Measurements from ENCODE around the gene ULK4. TPM values are rescaled to one million over a fixed set of nuclear protein-coding genes. Genes with fewer than 3 reads are reported as not detected.

The ULK4 gene
- total and polyA plus RNA-seq, 2 of the 8 experiments (the other 6 are each of a cell fraction or from before 2014, with no cell fraction given), result 3.0 to 10.8 TPM

- no peaks in the 10 kb centered on the region for H3K23me2 ChIP-seq (ENCODE audit: low read depth, low read length)
- no peaks in the 10 kb centered on the region for H3K27me3 ChIP-seq (replicated peaks in 1 of 4; ENCODE audit: control insufficient read depth in 3 of 4, extremely low read depth in 1 of 4, insufficient read depth in 3 of 4, low read length in 3 of 4)
- H4K91ac ChIP-seq (replicated peaks; ENCODE audit: insufficient read length, low read length), result no peak overlapping the region
- DNase-seq (ENCODE audit: low read depth in 1 of 2, low spot score in 2 of 2) (no peak), FAIRE-seq (no peak)
- no peak overlapping the region for H2BK20ac ChIP-seq (ENCODE audit: low read length)
- no peaks in the 10 kb centered on the region; a peak in 1 of 8 replicates for H3K36me3 ChIP-seq (ENCODE audit: control insufficient read depth in 2 of 4, insufficient read depth in 4 of 4, low read length in 3 of 4)
- 83% methylated on average over 1 of the region's 1 CpG; no CpG with 5 or more reads in 1 of the 2 experiments for WGBS, 2 experiments (ENCODE audit: extremely low coverage in 1 of 2, insufficient coverage in 1 of 2, insufficient read length in 1 of 2, insufficient replicate concordance in 2 of 2, low coverage in 1 of 2, low lambda C conversion rate in 2 of 2, missing lambda C conversion rate in 1 of 2)
- no peak overlapping the region for H2BK15ac ChIP-seq (ENCODE audit: low read length)
- H3K27ac ChIP-seq (ENCODE audit: low read depth, low read length), result no peak overlapping the region
- CTCF ChIA-PET (ENCODE audit: partially characterized antibody), result interaction anchor here (0.9 kb wide), 1 partner anchor 30 kb away, joined by 3 read pairs; no protein-coding TSS in a partner anchor
- H3K4me1 ChIP-seq (replicated peaks in 1 of 4; ENCODE audit: control insufficient read depth in 3 of 4, insufficient read depth in 4 of 4, low read length in 3 of 4), result no peaks in the 10 kb centered on the region
- no peak overlapping the region for H2BK120ac ChIP-seq (replicated peaks; ENCODE audit: low read depth, low read length)
- no peak overlapping the region for H3K18ac ChIP-seq (ENCODE audit: extremely low read depth, low read length)
- POLR2A ChIA-PET (ENCODE audit: partially characterized antibody), result no interaction called here
- H4K8ac ChIP-seq (ENCODE audit: extremely low read depth, insufficient read depth, low read length), result no peak overlapping the region; the same call in 1 of the 2 replicates
- H3K79me2 ChIP-seq (ENCODE audit: control insufficient read depth in 1 of 2, insufficient read depth in 2 of 2, low read length in 2 of 2), result no peaks in the 10 kb centered on the region
- no peak overlapping the region for H3K23ac ChIP-seq (ENCODE audit: insufficient read length)
- H3K4me2 ChIP-seq (ENCODE audit: insufficient read depth in 1 of 2, low read depth in 2 of 2, low read length in 2 of 2), result no peak overlapping the region
- H3K14ac ChIP-seq (ENCODE audit: insufficient read length), result no peak overlapping the region
- H3K4me3 ChIP-seq (ENCODE audit: extremely low read depth in 1 of 4, insufficient read depth in 2 of 4, low read depth in 3 of 4, low read length in 4 of 4), result no peak overlapping the region
- no peak overlapping the region for H3K56ac ChIP-seq (replicated peaks; ENCODE audit: insufficient read length, low read depth, low read length)
- no peak overlapping the region for H2BK12ac ChIP-seq (ENCODE audit: low read depth, low read length)
- H4K5ac ChIP-seq (ENCODE audit: insufficient read length, low read depth, low read length), result no peak overlapping the region
- H2AFZ ChIP-seq (ENCODE audit: low read length), result no peak overlapping the region
- no peak overlapping the region for H3K9ac ChIP-seq (replicated peaks in 1 of 4; ENCODE audit: extremely low read depth in 1 of 4, low read depth in 3 of 4, low read length in 3 of 4)
- no peaks in the 10 kb centered on the region for H3K79me1 ChIP-seq (ENCODE audit: low read depth, low read length)
- no peaks in the 10 kb centered on the region for H4K20me1 ChIP-seq (replicated peaks in 1 of 2; ENCODE audit: control insufficient read depth in 1 of 2, insufficient read depth in 2 of 2, low read length in 2 of 2)
- H3K9me3 ChIP-seq (ENCODE audit: insufficient read depth in 2 of 2, low read depth in 1 of 2, low read length in 1 of 2), result peaks cover 7% of the 10 kb centered on the region in 2 experiments; a peak in 2 of 4 replicates
- H3K4ac ChIP-seq (replicated peaks; ENCODE audit: insufficient read length, low read depth, low read length), result no peak overlapping the region
- no peak overlapping the region for H2BK5ac ChIP-seq (ENCODE audit: low read depth, low read length)
- TF ChIP-seq CTBP2 (IDR thresholded peaks at IDR 0.05; ENCODE audit: borderline replicate concordance, insufficient read depth, insufficient read length, low read length) (no peak), POLR2A (IDR thresholded peaks at IDR 0.05; ENCODE audit: control extremely low read depth in 1 of 2, low read depth in 2 of 2, low read length in 2 of 2) (no peak)
- H2AK5ac ChIP-seq (ENCODE audit: low read depth, low read length), result no peak overlapping the region
Measured at GRCh38 chr3:41469083-41469482, 492.8 kb downstream of the ULK4 start.

All from H1 (cell line).